Stimulated activated CD8-positive, alpha-beta memory T cell treated with anti-CD3 and anti-CD28 coated beads, Interleukin-12 subunit alpha, Interleukin-12 subunit beta, amount 100 ng/mL, for 24 hours (primary cell): ENCODE measurements around the gene PRDM16.

ENCODE experiments used
- DNase-seq: peaks from one replicate; pipeline ENCODE4 v3.0.0-alpha.2; 2020; ENCODE audit errors: extremely low read depth

The PRDM16 gene

GRCh38 chr1:3410142-3410925, 341.3 kb downstream of the PRDM16 start:
- DNase-seq, result no peak

- DNase-seq, result no peak
Observed at GRCh38 chr1:3411806-3412205, 342.8 kb downstream of the PRDM16 start.

GRCh38 chr1:3412376-3412775, 343.4 kb downstream of the PRDM16 start:
- no peak for DNase-seq

- DNase-seq, result no peak
Observed at GRCh38 chr1:3413975-3414710, 345.1 kb downstream of the PRDM16 start.

- no peak for DNase-seq
Observed at GRCh38 chr1:3415260-3416090, 346.5 kb downstream of the PRDM16 start.

- no peak for DNase-seq
Observed at GRCh38 chr1:3417082-3417739, 348.2 kb downstream of the PRDM16 start.

- DNase-seq, result no peak
Observed at GRCh38 chr1:3417934-3418333, 348.9 kb downstream of the PRDM16 start.

- no peak for DNase-seq
Observed at GRCh38 chr1:3418600-3418999, 349.6 kb downstream of the PRDM16 start.

GRCh38 chr1:3419415-3420204, 350.6 kb downstream of the PRDM16 start:
- no peak for DNase-seq

- DNase-seq, result no peak
Observed at GRCh38 chr1:3420218-3420951, 351.4 kb downstream of the PRDM16 start.

- no peak for DNase-seq
Observed at GRCh38 chr1:3422638-3423037, 353.6 kb downstream of the PRDM16 start.

- no peak for DNase-seq
Observed at GRCh38 chr1:3423245-3423829, 354.3 kb downstream of the PRDM16 start.

- DNase-seq, result no peak
Observed at GRCh38 chr1:3423896-3424611, 355.1 kb downstream of the PRDM16 start.

- no peak for DNase-seq
Observed at GRCh38 chr1:3425486-3426215, 356.6 kb downstream of the PRDM16 start.

- DNase-seq, result no peak
Observed at GRCh38 chr1:3426956-3427535, 358.0 kb downstream of the PRDM16 start.

- no peak for DNase-seq
Observed at GRCh38 chr1:3427711-3428704, 359.0 kb downstream of the PRDM16 start.

GRCh38 chr1:3428899-3429298, 359.9 kb downstream of the PRDM16 start:
- DNase-seq, result no peak
